Ascending aorta (tissue), 2 donors: ENCODE results near the gene FZD8. TPM values are rescaled to one million over a fixed set of nuclear protein-coding genes. Genes with fewer than 3 reads are reported as not detected.

Source experiments
- DNase-seq, 2 donors: peaks; one replicate each; pipeline ENCODE4 v3.0.0-alpha.2; 2019; ENCODE audit warnings: low spot score in 2 of 2
- H3K27ac ChIP-seq, 2 donors: fragments of 200-600 bp; sonication (generic); one replicate each; pipeline ENCODE4 v1.5.1; 2016 to 2017; ENCODE audit warnings: mild to moderate bottlenecking in 1 of 2
- H3K27me3 ChIP-seq: fragments of 200-600 bp; sonication (generic); one replicate; pipeline ENCODE4 v1.5.1; 2017
- H3K36me3 ChIP-seq, 2 donors: fragments of 200-600 bp; sonication (generic); one replicate each; pipeline ENCODE4 v1.5.1; 2016
- H3K4me1 ChIP-seq, 2 donors: fragments of 200-600 bp; sonication (generic); one replicate each; pipeline ENCODE4 v1.5.1; 2016 to 2017; ENCODE audit warnings: mild to moderate bottlenecking in 1 of 2
- H3K4me3 ChIP-seq, 2 donors: fragments of 200-600 bp; sonication (generic); one replicate each; pipeline ENCODE4 v1.5.1; 2016 to 2017; ENCODE audit warnings: mild to moderate bottlenecking in 1 of 2
- H3K9me3 ChIP-seq, 2 donors: fragments of 200-600 bp; sonication (generic); one replicate each; pipeline ENCODE4 v1.5.1; 2016
- intact Hi-C: fragments of 100-400 bp; cut with DNase I; formaldehyde crosslinking; loops from one replicate; pipeline ENCODE4 v1.15.1; 2023
- total RNA-seq: library from RNA; depleted of rRNA; stranded (reverse); fragments of >200 nt; gene quantifications from one replicate; pipeline ENCODE4 v1.1.0, GENCODE V29; 2016
- TF ChIP-seq, protein P1 (sequence below), 3 experiments: fragments of 200-600 bp in 2 of 3; fragments of 450-650 bp in 1 of 3; sonication (generic) in 2 of 3; IDR thresholded peaks; one replicate each; pipeline ENCODE4 v1.5.1; 2016 to 2019; ENCODE audit warnings: antibody characterized with exemption in 3 of 3, mild to moderate bottlenecking in 1 of 3, moderate library complexity in 1 of 3

FZD8 gene
- total RNA-seq, 1 donor from 2014 or later = 23.0 TPM

DNA sequence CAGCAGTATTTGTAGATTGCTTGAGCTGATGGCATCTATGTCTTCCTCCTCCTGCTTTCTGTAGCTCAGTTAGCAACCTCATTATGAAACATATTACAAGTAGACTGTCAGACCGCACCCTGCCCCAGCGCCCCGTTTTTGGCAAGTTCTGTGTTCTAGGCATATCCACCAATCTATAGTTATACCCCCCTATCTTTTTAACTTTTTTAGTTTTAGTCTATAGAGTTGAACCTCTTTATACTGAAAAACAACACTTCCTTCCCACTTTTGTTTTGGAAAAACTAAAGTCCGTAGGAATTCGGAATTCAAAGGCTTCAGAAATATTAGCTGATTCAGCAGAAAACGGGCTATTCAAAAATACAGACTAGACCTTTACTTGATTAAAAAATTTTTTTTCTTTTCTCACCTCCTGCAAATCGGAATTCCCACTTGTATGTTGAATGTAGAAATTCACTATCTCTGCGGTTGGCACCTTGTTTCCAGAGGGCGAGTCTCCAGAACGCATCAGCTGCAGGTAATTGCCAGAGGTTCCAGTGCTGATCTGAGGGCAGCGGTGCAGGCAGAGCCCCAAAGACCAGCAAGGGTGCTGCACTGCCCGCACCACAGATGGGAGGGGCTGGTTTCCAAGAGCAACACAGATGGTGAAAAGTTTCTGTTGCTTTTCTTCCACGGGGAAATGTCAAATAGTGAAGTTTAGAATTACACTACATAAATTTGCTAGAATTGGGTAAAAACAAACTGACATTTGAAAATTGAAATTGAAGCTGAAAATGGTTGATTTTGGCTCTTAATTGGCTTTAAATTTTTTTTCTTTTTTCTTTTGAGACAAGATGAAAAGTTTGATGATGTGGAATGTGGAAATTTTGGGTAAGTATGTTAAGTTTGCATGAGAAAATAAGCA lies 2.2 kb upstream of the FZD8 start:
- peak overlapping the region; percentile 76 to 83 for H3K4me3 ChIP-seq
- no peaks in the 10 kb centered on the region for H3K27me3 ChIP-seq
- peak overlapping the region; percentile 75 for H3K27ac ChIP-seq
- intact Hi-C loops = loop anchor here (5.0 to 10.0 kb wide), 5 partner anchors 307 to 848 kb away; partner anchors contain the start of gene CCNY
- no peak for DNase-seq
- TF ChIP-seq, protein P1, sequence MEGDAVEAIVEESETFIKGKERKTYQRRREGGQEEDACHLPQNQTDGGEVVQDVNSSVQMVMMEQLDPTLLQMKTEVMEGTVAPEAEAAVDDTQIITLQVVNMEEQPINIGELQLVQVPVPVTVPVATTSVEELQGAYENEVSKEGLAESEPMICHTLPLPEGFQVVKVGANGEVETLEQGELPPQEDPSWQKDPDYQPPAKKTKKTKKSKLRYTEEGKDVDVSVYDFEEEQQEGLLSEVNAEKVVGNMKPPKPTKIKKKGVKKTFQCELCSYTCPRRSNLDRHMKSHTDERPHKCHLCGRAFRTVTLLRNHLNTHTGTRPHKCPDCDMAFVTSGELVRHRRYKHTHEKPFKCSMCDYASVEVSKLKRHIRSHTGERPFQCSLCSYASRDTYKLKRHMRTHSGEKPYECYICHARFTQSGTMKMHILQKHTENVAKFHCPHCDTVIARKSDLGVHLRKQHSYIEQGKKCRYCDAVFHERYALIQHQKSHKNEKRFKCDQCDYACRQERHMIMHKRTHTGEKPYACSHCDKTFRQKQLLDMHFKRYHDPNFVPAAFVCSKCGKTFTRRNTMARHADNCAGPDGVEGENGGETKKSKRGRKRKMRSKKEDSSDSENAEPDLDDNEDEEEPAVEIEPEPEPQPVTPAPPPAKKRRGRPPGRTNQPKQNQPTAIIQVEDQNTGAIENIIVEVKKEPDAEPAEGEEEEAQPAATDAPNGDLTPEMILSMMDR (IDR thresholded peaks at IDR 0.05) = no peak
- H3K9me3 ChIP-seq = no peaks in the 10 kb centered on the region
- H3K4me1 ChIP-seq = peaks cover 0 to 3% of the 10 kb centered on the region in 2 donors
- H3K36me3 ChIP-seq = no peaks in the 10 kb centered on the region

DNA sequence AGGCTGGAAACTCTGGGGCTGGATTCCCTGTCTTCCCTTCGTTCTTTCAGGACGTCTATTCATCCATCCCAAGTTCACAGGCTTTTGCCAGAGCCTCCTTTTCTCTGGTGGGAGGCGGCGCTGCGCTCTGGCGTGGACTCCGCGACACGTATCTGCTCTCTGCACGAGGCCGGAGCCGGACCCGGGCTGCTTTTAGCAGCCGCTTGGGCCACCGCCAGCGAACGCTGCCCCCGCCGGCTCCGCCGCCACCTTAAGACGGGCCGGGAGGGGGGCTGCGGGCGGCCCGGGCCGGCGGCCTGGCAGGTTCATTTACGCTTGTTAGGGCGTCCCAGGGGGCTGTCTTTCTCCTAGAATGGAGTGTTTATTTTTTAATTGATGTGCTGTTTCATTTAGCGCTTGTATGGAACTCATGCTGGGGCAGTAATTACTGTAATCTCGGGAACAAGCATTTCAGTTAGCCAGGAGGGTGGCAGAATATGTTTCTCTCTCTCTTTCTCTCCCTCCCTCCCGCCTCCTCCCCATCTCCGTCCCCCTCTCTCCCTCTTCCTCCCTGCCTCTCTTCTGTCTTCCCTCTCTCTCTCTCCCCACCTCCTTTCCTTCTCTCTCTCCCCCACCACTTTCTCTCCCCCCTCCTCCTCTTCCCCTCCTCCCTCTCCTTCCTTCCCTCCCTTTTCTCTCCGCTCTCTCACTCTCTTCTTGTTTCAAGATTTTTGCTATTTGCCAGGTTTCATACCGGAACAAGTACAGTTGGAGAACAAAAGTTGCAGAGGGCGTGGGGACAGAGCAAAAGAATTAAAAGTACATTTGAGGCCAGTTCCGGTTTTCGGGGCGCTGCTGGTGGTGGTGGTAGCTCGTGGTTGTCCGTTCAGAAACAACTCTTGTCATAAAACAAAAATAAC lies 1.3 kb upstream of the FZD8 start:
- DNase-seq = peak; percentile 31 to 86
- intact Hi-C loops = loop anchor here (2.0 to 10.0 kb wide), 7 partner anchors 179 to 849 kb away; partner anchors contain the start of genes CCNY and CREM
- Histone ChIP-seq H3K27me3 (no peaks in the 10 kb centered on the region), H3K4me3 (peak overlapping the region; percentile 76 to 83), H3K36me3 (no peaks in the 10 kb centered on the region), H3K27ac (peak overlapping the region; percentile 75), H3K4me1 (peaks cover 0 to 6% of the 10 kb centered on the region in 2 donors), H3K9me3 (no peaks in the 10 kb centered on the region)
- TF ChIP-seq, protein P1 (IDR thresholded peaks at IDR 0.05) = no peak

DNA sequence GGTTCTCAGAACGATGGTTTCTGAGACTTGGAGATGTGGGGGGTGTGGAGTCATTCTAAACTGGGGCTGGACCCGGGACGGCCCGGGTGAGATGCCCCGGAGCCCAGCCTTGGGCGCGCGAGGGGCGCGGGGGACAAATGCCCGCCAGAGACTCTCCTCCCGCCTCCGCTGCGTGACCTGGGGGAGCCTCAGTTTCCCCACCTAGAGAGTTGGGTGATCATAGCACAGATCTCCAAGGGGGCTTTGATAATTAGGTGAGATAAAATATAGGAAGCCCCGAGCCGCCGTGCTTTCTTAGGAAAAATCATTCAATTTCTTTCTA lies 658 bp upstream of the FZD8 start:
- DNase-seq = no peak
- Histone ChIP-seq H3K27me3 (no peaks in the 10 kb centered on the region), H3K4me3 (peak overlapping the region; percentile 76 to 83), H3K4me1 (peaks cover 0 to 6% of the 10 kb centered on the region in 2 donors), H3K36me3 (no peaks in the 10 kb centered on the region), H3K27ac (peak overlapping the region; percentile 75), H3K9me3 (no peaks in the 10 kb centered on the region)
- intact Hi-C loops = loop anchor here (2.0 to 10.0 kb wide), 7 partner anchors 180 to 850 kb away; partner anchors contain the start of genes CCNY and CREM
- TF ChIP-seq, protein P1 (IDR thresholded peaks at IDR 0.05) = no peak

DNA sequence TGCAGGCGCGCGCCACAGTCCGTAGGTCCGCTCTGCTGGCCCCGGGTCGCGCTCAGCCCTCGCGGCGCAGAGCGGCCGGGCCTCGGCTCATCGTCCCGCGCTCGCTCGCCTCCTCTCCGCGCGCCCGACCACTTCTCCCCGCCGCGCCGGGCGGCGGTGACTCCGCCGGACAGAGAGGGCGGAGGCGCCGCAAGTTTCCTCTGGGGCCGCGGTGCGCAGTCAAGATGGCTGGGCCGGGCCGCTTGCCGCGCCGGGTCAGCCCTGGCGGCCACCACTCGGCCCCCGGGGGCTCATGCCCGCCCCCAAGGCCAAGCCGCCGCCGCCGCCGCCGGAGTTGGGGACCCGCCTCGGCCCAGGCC lies 441 bp downstream of the FZD8 start:
- Histone ChIP-seq H3K27ac (peak overlapping the region; percentile 88 to 91), H3K9me3 (no peaks in the 10 kb centered on the region), H3K27me3 (no peaks in the 10 kb centered on the region), H3K36me3 (no peaks in the 10 kb centered on the region), H3K4me3 (peak overlapping the region; percentile 76 to 83), H3K4me1 (peaks cover 0 to 6% of the 10 kb centered on the region in 2 donors)
- TF ChIP-seq, protein P1 (IDR thresholded peaks at IDR 0.05) = no peak
- peak in 1 of 2 donors; percentile 66 for DNase-seq
- intact Hi-C loops = loop anchor here (2.0 to 10.0 kb wide), 7 partner anchors 181 to 851 kb away; partner anchors contain the start of genes CCNY and CREM

DNA sequence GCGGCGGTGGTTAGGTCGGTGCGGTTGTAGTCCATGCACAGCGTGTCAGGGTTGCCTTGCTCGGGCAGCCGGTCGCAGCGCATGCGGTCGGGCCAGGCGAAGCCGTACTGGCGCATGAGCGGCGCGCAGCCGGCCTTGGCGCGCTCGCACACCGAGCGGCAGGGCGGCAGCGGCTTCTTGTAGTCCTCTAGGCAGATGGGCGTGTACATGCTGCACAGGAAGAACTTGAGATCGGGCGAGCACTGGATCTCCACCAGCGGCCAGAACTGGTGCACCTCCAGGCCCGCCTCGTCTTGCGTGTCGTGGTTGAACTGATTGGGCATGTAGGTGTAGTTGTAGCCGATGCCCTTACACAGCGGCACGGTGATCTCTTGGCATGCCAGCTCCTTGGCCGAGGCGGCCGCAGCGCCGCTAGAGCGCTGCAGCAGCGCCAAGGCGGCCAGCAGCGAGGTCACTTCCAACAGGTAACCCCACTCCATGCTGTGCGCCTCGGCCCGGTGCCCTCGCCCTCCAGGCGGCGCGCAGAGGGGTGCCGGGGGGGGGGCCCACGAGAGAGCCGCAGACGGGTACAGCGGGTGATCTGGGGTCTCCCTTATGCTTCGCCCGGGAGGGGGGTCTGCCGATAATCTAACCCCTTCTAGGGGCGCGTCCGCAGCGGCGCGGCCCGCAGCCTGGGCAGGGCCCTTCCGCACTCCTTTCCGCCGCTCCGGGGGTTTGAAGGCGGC lies 983 bp downstream of the FZD8 start:
- H3K4me3 ChIP-seq = peak overlapping the region; percentile 76 to 83
- H3K9me3 ChIP-seq = no peaks in the 10 kb centered on the region
- peaks cover 0 to 6% of the 10 kb centered on the region in 2 donors for H3K4me1 ChIP-seq
- H3K36me3 ChIP-seq = no peaks in the 10 kb centered on the region
- TF ChIP-seq, protein P1 (IDR thresholded peaks at IDR 0.05) = no peak
- intact Hi-C loops = loop anchor here (5.0 to 10.0 kb wide), 5 partner anchors 304 to 851 kb away; partner anchors contain the start of gene CCNY
- H3K27ac ChIP-seq = peak overlapping the region; percentile 88 to 91
- peak in 1 of 2 donors; percentile 78 for DNase-seq
- H3K27me3 ChIP-seq = no peaks in the 10 kb centered on the region
